ENCODE data around the gene BMP7. TPM values are rescaled to one million over a fixed set of nuclear protein-coding genes. Genes with fewer than 3 reads are reported as not detected.

BMP7 gene
- total and polyA plus RNA-seq, 7 donors, result under 0.01 to 5.4 (median 2.5) TPM

DNA sequence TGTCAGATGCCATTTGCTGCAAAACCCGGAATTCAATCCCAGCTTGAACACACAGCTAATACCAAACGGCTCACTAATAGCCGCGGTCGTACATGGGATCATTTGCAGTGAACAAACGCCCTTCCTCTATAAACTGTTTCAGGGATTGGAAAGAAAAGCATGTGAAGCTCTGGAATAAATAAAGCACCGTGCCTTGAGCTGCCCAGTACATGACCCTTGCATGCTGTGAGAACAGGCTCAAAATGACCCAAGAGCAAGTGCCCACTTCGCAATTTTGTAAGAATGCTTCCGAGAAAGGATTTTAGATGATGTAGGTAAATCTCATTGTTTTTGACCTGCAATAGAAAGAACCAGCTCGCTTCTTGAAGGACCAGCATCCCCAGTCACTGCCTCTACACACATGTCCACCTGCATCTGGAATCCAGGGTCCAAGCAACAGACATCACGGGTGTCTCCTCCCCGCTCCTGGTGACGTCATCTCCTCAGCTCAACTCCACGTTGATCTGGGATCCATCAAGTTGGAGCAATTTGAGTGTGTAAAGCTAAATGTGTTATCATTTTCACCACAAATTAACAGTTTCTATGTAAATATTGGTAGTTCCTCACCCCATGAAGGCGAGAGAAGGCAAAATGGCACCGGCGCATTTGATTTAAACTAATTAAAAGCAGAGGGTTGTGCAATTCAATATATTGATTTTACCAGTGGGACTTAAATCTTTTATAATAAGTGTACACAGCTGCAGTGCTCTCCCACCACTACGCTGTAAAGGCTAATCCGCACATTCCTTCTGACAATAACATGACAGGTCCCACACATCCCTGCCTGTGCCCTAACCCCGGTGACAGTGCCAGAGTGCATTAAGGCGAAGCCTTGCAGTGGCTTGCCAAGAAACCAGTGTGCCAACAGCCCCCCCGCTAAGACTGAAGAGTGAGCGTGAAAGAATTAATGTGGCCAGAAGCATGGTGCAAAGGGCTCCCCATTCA is 6.2 kb downstream of the BMP7 start:
- Histone ChIP-seq H3K9me3 (no peaks in the 10 kb centered on the region), H3K27me3 (peaks cover 18 to 92% (median 58%) of the 10 kb centered on the region in 3 donors), H3K36me3 (no peaks in the 10 kb centered on the region), H3K4me3 (no peak overlapping the region), H3K4me1 (peaks cover 0 to 19% (median 9%) of the 10 kb centered on the region in 4 donors), H3K27ac (peak overlapping the region in 1 of 4 donors; percentile 32)
- intact Hi-C loops (cut with DNase I), result no loop called here
- no peak for DNase-seq
- 52 to 61% methylated on average over 23 of the region's 23 CpGs for WGBS, 2 donors
- TF ChIP-seq CTCF (IDR thresholded peaks at IDR 0.05) (no peak), POLR2AphosphoS5 (IDR thresholded peaks at IDR 0.05) (no peak), POLR2A (IDR thresholded peaks at IDR 0.05) (no peak), EP300 (IDR thresholded peaks at IDR 0.05) (no peak)

GRCh38 chr20:57259121-57259937 is 7.1 kb downstream of the BMP7 start:
- H3K4me1 ChIP-seq, result peaks cover 0 to 16% (median 6%) of the 10 kb centered on the region in 4 donors
- peaks cover 11 to 90% (median 55%) of the 10 kb centered on the region in 3 donors for H3K27me3 ChIP-seq
- H3K36me3 ChIP-seq, result no peaks in the 10 kb centered on the region
- intact Hi-C loops (cut with DNase I), result no loop called here
- WGBS, 2 donors, result 7 to 21% methylated on average over 21 of the region's 21 CpGs
- H3K9me3 ChIP-seq, result no peaks in the 10 kb centered on the region
- no peak overlapping the region for H3K4me3 ChIP-seq
- DNase-seq, result no peak
- peak overlapping the region in 1 of 4 donors; percentile 32 for H3K27ac ChIP-seq
- TF ChIP-seq POLR2A (IDR thresholded peaks at IDR 0.05), result no peak
- TF ChIP-seq POLR2AphosphoS5 (IDR thresholded peaks at IDR 0.05), result no peak
- TF ChIP-seq EP300 (IDR thresholded peaks at IDR 0.05), result no peak
- no peak for TF ChIP-seq CTCF (IDR thresholded peaks at IDR 0.05)

DNA sequence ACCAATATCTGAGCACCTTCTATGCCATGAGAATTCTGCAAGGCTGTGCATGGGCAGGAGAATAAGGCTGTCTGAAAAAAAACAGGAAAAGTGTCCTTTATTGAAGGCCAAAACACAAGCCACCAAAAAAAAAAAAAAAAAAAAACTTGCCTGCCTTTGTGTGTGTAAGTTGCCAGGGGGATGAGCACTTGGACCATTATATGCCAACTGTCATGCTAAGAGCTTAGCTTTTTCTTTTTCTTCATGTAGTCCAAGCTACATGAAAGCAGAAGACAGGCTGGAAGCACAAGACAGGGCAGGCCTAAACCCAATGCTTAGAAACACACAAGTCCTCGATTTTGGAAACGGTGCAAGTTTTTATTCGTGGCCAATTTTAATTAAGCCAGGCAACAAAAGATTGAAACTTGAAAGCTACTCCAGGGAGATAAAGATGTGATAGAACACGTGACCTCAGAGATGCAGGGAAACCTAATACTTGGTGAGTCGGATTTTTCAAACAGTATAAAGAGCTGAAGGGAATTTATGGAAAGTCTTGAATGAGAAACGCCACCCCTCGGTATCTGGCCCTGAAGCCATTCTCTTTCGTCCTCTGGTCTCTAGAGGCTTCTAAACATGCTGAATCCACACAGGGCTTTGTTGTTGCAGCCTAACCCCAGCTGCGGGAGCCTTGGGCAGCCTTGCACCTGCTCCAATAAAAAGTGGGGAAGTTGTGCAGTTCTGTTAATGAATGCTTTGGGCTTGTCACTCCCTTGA is 8.6 kb downstream of the BMP7 start:
- Histone ChIP-seq H3K27me3 (peaks cover 3 to 76% (median 43%) of the 10 kb centered on the region in 3 donors), H3K4me3 (no peak overlapping the region), H3K36me3 (no peaks in the 10 kb centered on the region), H3K27ac (peak overlapping the region in 1 of 4 donors; percentile 27), H3K9me3 (no peaks in the 10 kb centered on the region), H3K4me1 (peaks cover 0 to 16% (median 6%) of the 10 kb centered on the region in 4 donors)
- WGBS, 2 donors, result 15 to 49% methylated on average over 9 of the region's 9 CpGs
- no peak for DNase-seq
- intact Hi-C loops (cut with DNase I), result no loop called here
- TF ChIP-seq POLR2AphosphoS5 (IDR thresholded peaks at IDR 0.05) (no peak), POLR2A (IDR thresholded peaks at IDR 0.05) (no peak), EP300 (IDR thresholded peaks at IDR 0.05) (no peak), CTCF (IDR thresholded peaks at IDR 0.05) (no peak)

- no peaks in the 10 kb centered on the region for H3K36me3 ChIP-seq
- H3K4me1 ChIP-seq, result peaks cover 0 to 16% (median 6%) of the 10 kb centered on the region in 4 donors
- TF ChIP-seq POLR2A (IDR thresholded peaks at IDR 0.05) (no peak), CTCF (IDR thresholded peaks at IDR 0.05) (no peak)
- peaks cover 3 to 67% (median 42%) of the 10 kb centered on the region in 3 donors for H3K27me3 ChIP-seq
- H3K27ac ChIP-seq, result no peak overlapping the region
- no peak for DNase-seq
- intact Hi-C loops (cut with DNase I), result no loop called here
- no peak overlapping the region for H3K4me3 ChIP-seq
- no peaks in the 10 kb centered on the region for H3K9me3 ChIP-seq
- WGBS, 2 donors, result 85 to 88% methylated on average over 6 of the region's 6 CpGs
These were observed 9.5 kb downstream of the BMP7 start for GRCh38 chr20:57256908-57257307.

Measured in sigmoid colon (tissue), 7 donors.